Activated naive CD4-positive, alpha-beta T cell (primary cell): Measurements from ENCODE around the gene ADAM33.

Source experiments
- DNase-seq, 4 experiments: peaks; one replicate each; lab custom pipeline; 2025; lab: John Stamatoyannopoulos, UW

The ADAM33 gene

GRCh38 chr20:3646651-3647050 lies 35.2 kb downstream of the ADAM33 start:
- DNase-seq = no peak

GRCh38 chr20:3646067-3646440 lies 35.8 kb downstream of the ADAM33 start:
- no peak for DNase-seq

- no peak for DNase-seq
These were observed 36.3 kb downstream of the ADAM33 start for GRCh38 chr20:3645309-3646066.

DNA sequence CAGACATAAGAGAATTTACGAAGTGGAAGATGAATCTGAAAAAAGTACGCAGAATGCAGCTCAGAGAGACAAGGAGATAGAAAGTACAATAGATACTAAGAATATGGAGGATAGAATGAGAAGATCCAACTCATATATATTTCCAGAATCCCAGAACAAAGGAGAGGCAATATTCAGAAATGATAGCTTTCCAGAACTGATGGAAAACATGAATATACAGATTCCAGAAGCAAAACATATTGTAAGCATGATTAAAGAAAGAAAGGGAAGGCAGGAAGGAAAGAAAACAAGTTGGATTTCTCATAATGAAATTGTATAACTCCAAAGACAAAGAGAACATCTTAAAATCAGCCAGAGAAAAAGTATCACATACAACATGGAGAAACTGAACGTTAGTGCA lies 41.6 kb downstream of the ADAM33 start:
- DNase-seq = no peak

GRCh38 chr20:3635346-3635745 lies 46.5 kb downstream of the ADAM33 start:
- no peak for DNase-seq

- no peak for DNase-seq
These were observed 47.8 kb downstream of the ADAM33 start for GRCh38 chr20:3633913-3634478.

DNA sequence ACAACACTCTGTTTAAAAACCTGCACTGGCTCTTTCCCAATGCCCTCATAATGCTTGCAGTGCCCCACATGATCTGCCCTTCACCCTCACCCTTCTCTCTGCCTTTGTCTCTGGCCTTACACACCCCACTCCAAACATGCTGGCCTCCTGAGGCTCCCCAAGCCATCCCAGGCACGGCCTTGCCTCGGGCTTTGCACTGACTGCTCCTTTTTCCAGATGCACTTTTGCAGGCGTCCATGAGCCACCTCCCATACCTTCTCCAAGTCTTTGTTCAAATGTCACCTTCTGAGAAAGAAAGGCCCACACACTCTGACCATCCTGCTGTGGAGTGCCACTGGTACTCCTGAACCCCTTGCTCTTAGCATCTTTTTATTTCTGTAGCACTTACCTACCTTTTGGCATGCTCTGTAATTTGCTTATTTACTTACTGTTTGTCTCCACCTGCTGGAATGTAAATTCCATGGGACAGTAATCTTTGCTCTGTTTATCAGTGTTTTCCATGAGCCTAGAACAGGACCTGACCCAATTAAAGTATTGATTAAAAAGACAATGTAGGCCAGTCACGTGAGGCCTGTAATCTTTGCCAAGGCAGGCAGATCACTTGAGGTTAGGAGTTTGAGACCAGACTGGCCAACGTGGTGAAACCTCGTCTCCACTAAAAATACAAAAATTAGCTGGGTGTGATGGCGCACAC lies 49.4 kb downstream of the ADAM33 start:
- DNase-seq = no peak

GRCh38 chr20:3631534-3631933 lies 50.3 kb downstream of the ADAM33 start:
- no peak for DNase-seq

DNA sequence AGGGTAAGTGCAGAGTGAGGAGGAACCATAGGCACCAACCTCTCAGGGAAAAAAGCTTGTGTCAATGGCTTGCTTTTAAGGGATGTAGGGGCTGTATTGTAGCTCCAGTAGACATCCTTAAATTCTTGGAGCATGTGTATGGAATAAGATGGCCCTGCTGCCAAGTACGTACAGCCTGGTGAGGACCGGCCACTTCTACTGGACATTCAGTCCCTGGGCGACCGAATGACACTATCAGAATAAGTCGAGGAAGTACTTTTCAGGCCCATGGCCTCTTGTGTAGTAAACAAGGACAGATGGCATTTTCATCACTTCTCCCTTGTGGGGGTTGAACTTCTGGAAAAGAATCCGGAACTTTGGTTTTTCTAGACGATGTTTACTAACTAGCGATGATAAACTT lies 51.4 kb downstream of the ADAM33 start:
- DNase-seq = no peak

- no peak for DNase-seq
These were observed 51.9 kb downstream of the ADAM33 start for GRCh38 chr20:3629893-3630292.

GRCh38 chr20:3628502-3629314 lies 53.1 kb downstream of the ADAM33 start:
- DNase-seq = no peak

GRCh38 chr20:3627476-3627875 lies 54.3 kb downstream of the ADAM33 start:
- no peak for DNase-seq

DNA sequence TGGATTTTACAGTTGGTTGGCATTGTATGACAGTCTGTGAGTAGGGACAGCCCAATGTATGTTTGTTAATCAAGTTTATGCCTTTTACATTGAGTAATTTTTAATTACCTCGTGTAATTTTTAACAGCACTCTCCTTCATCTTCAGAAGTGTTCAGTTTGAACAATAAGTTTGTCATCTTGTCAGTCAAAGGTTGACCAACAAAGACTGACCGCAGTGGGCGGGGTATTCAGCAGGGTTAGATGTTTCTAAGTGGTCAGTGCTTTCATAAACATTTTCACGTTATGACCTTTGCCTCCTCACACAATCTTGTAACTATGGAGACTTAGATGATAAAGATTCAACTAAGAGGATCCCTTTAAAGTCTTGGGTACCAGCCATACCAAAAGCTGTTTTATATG lies 59.4 kb downstream of the ADAM33 start:
- DNase-seq = no peak

DNA sequence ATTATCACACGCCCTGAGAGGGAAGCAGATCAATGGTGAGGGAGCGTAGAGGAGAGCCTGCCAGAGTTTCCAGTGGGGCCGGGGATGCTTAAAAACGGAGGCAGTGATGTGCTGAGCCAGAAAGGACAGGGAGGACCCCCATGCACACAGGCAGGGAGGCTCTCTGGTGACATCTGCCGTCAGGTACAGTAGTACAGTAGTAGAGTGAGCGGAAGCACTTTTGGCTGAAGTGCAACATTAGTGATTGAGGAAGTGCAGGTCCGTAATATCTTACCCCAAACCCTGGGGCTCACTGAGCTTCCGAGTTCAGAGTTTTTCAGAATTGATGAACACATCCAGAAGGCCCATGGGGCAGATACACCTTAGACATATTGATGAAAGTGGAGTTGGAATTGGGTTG lies 60.7 kb downstream of the ADAM33 start:
- no peak for DNase-seq
